HL-60 (cell line): ENCODE data around the gene CRIP2.

ENCODE experiments used
- DNase-seq, 2 experiments: peaks; one replicate each; pipeline ENCODE4 v3.0.0-alpha.2; 2010 to 2020; ENCODE audit warnings: low read depth in 1 of 2, low spot score in 1 of 2
- H3K27ac ChIP-seq: fragments of 250-450 bp; sonication (Bioruptor Pico); replicated peaks from 2 replicates; pipeline ENCODE4 v1.5.1; 2020; ENCODE audit warnings: mild to moderate bottlenecking, moderate library complexity
- H3K27me3 ChIP-seq: fragments of 250-450 bp; sonication (Bioruptor Pico); 2 replicates; pipeline ENCODE4 v1.5.1; 2021; ENCODE audit warnings: mild to moderate bottlenecking, moderate library complexity; ENCODE audit not compliant: insufficient read depth, poor library complexity, severe bottlenecking
- H3K4me3 ChIP-seq: replicated peaks from 2 replicates; pipeline ENCODE4 v1.5.1; 2011; ENCODE audit warnings: mild to moderate bottlenecking, control low read depth, low read length; ENCODE audit not compliant: insufficient read depth
- GABPA ChIP-seq: IDR thresholded peaks from 2 replicates; pipeline ENCODE4 v1.6.1; 2012; ENCODE audit warnings: low read depth
- POLR2AphosphoS5 ChIP-seq: IDR thresholded peaks from 2 replicates; pipeline ENCODE4 v1.6.1; 2012; ENCODE audit warnings: low read depth
- SPI1 ChIP-seq: IDR thresholded peaks from 2 replicates; pipeline ENCODE4 v1.6.1; 2012; ENCODE audit warnings: low read depth, mild to moderate bottlenecking, borderline replicate concordance
- TF ChIP-seq, protein P1 (sequence below): IDR thresholded peaks from one replicate; pipeline ENCODE4 v1.5.1; 2011; ENCODE audit warnings: low read length, control low read depth, inconsistent platforms; ENCODE audit not compliant: insufficient read depth
- TF ChIP-seq, protein P2 (sequence below): IDR thresholded peaks from 2 replicates; pipeline ENCODE4 v1.6.1; 2012; ENCODE audit warnings: low read depth; ENCODE audit not compliant: insufficient replicate concordance

The CRIP2 gene

DNA sequence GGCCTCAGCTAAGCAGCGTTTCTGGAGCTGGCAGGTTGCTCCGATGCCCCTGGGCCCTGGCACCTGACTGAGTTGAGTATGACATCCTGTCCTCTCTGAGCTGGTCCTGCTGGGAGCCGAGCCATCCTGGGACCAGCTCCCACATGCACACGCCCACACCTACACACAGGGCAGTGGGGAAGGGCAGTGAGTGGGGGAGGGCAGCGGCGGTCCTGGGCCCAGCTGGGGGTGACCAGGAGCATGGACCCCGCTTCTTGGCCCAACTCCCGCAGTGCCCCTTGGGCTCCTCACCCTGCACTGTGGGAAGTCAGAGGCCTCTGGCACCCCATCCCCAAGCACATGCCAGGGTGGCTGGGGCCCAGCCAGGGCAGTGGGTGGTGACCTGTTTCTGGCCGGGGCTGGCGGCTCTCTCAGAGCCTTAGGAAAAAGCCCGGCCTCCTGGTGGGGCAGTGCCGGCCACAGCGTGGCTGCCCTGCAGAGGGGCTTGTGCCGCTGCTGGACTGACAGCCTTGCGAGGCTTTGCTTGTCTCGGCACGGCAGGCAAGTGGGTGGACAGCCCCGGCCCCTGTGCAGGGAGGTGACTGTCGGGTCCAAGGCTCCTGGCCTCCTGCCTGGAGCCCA, 5.9 kb upstream of the CRIP2 start:
- peaks cover 5% of the 10 kb centered on the region for H3K27me3 ChIP-seq
- no peak overlapping the region for H3K27ac ChIP-seq
- TF ChIP-seq GABPA, result no peak
- TF ChIP-seq POLR2AphosphoS5, result no peak
- no peak for TF ChIP-seq SPI1
- TF ChIP-seq, protein P1, sequence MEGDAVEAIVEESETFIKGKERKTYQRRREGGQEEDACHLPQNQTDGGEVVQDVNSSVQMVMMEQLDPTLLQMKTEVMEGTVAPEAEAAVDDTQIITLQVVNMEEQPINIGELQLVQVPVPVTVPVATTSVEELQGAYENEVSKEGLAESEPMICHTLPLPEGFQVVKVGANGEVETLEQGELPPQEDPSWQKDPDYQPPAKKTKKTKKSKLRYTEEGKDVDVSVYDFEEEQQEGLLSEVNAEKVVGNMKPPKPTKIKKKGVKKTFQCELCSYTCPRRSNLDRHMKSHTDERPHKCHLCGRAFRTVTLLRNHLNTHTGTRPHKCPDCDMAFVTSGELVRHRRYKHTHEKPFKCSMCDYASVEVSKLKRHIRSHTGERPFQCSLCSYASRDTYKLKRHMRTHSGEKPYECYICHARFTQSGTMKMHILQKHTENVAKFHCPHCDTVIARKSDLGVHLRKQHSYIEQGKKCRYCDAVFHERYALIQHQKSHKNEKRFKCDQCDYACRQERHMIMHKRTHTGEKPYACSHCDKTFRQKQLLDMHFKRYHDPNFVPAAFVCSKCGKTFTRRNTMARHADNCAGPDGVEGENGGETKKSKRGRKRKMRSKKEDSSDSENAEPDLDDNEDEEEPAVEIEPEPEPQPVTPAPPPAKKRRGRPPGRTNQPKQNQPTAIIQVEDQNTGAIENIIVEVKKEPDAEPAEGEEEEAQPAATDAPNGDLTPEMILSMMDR, result no peak
- TF ChIP-seq, protein P2, sequence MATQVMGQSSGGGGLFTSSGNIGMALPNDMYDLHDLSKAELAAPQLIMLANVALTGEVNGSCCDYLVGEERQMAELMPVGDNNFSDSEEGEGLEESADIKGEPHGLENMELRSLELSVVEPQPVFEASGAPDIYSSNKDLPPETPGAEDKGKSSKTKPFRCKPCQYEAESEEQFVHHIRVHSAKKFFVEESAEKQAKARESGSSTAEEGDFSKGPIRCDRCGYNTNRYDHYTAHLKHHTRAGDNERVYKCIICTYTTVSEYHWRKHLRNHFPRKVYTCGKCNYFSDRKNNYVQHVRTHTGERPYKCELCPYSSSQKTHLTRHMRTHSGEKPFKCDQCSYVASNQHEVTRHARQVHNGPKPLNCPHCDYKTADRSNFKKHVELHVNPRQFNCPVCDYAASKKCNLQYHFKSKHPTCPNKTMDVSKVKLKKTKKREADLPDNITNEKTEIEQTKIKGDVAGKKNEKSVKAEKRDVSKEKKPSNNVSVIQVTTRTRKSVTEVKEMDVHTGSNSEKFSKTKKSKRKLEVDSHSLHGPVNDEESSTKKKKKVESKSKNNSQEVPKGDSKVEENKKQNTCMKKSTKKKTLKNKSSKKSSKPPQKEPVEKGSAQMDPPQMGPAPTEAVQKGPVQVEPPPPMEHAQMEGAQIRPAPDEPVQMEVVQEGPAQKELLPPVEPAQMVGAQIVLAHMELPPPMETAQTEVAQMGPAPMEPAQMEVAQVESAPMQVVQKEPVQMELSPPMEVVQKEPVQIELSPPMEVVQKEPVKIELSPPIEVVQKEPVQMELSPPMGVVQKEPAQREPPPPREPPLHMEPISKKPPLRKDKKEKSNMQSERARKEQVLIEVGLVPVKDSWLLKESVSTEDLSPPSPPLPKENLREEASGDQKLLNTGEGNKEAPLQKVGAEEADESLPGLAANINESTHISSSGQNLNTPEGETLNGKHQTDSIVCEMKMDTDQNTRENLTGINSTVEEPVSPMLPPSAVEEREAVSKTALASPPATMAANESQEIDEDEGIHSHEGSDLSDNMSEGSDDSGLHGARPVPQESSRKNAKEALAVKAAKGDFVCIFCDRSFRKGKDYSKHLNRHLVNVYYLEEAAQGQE, result no peak
- DNase-seq, result no peak
- H3K4me3 ChIP-seq, result no peak overlapping the region

DNA sequence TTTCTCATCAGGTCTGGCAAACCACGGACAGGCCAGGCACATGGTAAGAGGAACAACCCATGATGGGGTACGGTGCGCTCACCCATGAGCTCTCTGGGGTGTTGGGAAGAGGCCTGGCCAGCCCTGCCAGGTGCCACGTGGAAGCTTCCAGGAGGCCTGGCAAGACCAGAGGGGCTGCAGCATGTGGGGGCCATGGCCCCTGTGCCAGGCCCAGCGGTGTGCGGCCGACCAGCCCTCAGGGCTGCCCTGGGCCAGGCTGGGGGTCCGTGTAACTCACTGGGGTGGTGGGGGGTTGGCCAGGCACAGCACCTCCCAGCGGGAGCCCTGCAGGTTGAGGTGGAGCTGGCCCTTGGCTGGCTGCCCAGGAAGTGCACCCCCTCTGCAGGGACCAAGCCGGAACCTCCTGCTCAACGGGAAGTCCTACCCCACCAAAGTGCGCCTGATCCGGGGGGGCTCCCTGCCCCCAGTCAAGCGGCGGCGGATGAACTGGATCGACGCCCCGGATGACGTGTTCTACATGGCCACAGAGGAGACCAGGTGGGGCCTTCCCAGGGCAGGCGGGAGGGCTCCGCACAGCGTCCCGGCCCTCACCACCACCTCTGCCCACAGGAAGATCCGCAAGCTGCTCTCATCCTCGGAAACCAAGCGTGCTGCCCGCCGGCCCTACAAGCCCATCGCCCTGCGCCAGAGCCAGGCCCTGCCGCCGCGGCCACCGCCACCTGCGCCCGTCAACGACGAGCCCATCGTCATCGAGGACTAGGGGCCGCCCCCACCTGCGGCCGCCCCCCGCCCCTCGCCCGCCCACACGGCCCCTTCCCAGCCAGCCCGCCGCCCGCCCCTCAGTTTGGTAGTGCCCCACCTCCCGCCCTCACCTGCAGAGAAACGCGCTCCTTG, 4.9 kb upstream of the CRIP2 start:
- no peak overlapping the region for H3K27ac ChIP-seq
- TF ChIP-seq, protein P2, result no peak
- no peak for TF ChIP-seq GABPA
- TF ChIP-seq POLR2AphosphoS5, result no peak
- no peak for TF ChIP-seq SPI1
- TF ChIP-seq, protein P1, result no peak
- DNase-seq, result no peak
- no peak overlapping the region for H3K4me3 ChIP-seq
- H3K27me3 ChIP-seq, result peaks cover 10% of the 10 kb centered on the region

DNA sequence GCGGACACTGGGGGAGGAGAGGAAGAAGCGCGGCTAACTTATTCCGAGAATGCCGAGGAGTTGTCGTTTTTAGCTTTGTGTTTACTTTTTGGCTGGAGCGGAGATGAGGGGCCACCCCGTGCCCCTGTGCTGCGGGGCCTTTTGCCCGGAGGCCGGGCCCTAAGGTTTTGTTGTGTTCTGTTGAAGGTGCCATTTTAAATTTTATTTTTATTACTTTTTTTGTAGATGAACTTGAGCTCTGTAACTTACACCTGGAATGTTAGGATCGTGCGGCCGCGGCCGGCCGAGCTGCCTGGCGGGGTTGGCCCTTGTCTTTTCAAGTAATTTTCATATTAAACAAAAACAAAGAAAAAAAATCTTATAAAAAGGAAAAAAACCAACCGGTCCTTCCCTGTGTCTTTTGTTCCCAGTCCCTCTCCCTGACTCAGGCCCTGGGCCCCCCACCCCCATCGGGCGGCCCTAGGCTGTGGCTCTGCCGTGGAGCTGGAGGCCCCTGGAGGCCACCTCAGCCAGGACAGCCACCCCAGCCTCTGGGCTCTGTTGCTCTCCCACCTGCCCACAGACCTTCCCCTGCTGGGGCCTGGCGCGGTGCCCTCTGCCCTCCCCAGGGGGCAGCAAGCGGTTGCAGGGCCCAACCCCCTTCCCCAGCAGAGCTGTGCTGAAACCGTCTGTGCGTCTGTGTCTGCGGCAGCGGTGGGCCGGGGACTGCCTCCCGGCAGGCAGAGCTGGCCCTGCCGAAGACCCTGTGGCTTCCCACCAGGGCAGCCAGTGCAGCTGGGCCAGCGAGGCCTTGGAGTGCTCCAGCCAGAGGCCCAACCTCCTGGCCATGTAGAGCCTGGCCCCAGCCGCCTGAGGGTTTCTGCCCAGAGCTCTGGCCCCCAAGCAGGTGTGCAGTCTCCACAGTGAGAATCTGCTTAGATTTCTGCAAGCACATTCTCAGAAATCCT, 4.0 kb upstream of the CRIP2 start:
- Histone ChIP-seq H3K27ac (no peak overlapping the region), H3K27me3 (peaks cover 18% of the 10 kb centered on the region), H3K4me3 (no peak overlapping the region)
- TF ChIP-seq POLR2AphosphoS5 (peak; percentile 44; the same call in 1 of the 2 replicates), SPI1 (no peak)
- no peak for DNase-seq
